CD4-positive, alpha-beta T cell treated with Interleukin-6 for 4 hours (primary cell): ENCODE data around the gene MAN1C1.
"Not testable (repeated sequence)": the region's sequence is repeated elsewhere in the genome, so short reads cannot be mapped to it uniquely, and the experiment has no call there.

Experiments
- DNase-seq: peaks from one replicate; pipeline ENCODE4 v3.0.0-alpha.2; 2020; ENCODE audit warnings: mixed read lengths

The MAN1C1 gene

DNA sequence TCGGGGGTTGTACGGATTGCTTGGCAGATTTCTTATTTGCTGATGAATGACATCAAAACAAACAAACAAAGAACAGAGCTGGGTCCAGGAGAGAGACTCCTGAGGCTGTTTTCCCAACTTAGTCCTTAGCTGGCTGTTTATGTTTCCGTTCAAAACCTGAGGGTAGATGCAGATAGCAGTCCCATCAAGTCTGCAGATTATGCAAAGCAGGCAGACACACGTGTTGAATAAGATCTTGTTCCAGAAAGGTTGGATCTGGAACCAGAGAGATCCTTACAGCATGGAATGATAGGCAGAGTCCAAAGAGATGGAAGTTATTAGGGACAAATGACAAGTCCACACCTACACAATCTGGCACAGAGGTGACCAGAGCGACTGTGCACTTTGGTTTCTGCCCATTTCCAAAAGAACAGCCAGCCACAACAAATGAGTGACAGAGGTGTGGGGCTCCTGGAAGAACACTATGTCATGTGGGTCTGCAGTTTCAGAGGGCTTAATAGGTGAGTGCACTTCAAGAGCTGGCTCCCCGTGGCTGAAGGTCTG is 65.5 kb downstream of the MAN1C1 start:
- DNase-seq = no peak

- DNase-seq = no peak
Measured at GRCh38 chr1:25683177-25683576, 66.6 kb downstream of the MAN1C1 start.

- no peak for DNase-seq
Measured at GRCh38 chr1:25683731-25684130, 67.1 kb downstream of the MAN1C1 start.

- no peak for DNase-seq
Measured at GRCh38 chr1:25684216-25684965, 67.8 kb downstream of the MAN1C1 start.

- DNase-seq = no peak
Measured at GRCh38 chr1:25685211-25685750, 68.7 kb downstream of the MAN1C1 start.

GRCh38 chr1:25685938-25686665 is 69.5 kb downstream of the MAN1C1 start:
- no peak for DNase-seq

DNA sequence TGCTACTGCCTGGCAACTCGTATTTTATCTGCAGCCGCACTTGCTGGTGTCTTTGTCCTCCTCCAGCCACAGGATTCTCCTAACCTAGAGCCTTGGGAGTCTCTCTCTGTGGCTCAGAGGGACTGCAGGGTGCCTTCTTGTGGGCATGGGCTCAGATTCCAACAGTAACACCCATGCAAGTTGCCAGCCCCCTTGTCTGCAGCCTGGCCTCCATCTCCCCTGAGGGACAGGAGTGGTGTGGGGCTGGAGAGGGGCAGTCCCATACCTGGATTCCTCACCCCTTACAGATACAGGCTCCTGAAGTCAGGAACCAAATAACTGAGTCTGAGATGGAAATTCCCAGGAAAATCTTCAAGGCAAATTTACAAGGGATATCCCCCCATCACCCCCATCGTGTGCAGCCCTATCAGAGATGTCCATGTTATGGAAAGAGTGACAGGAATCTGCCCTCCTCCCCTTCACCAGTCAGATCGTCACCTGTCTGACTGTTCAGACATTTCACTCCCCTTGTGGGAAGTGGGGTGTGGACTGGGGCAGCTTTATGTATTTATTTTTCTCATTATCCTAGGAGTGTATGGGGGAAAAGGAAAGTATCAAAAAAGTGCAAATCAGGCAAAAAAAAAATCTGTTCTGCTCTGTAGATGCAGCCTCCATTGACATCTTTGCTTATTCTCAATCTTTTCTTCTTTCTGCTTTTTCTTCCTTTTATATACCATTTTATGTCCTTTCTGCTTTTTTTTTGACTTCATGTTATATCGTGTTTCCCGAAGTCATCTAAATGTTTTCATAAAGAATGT is 70.8 kb downstream of the MAN1C1 start:
- no peak for DNase-seq

- DNase-seq = no peak
Measured at GRCh38 chr1:25688390-25689119, 72.0 kb downstream of the MAN1C1 start.

DNA sequence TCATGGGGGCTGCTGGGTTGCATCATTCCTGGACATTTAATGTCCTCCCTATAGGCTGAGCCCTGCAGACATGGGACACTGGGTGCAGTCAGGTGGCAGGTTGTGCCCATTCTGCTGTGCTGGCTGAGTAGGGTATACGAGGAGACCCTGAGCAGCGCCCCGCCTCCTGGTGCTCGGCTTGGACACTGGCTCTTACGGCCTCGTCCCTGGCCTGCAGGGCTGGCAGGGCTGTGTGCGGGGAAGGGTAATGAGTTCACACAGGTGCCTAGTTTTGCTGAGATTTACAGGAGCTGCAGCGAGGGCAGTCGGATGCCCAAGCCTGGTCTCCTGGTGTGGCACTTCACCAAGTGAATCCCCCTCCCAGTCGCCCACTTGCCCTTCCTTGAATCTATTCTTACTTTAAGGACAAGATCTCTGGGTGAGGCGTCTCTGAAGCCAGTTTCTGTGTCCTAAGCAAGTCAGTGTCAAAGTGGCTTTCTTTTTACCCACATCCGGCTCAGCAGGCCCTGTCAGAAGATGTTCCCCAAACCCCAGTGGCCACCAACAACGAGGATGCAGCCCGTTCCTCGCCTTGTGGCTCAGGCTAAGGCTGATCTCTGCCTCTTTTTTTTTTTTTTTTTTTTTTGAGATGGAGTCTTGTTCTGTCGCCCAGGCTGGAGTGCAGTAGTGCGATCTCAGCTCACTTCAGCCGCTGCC is 73.2 kb downstream of the MAN1C1 start:
- peak; percentile 40 for DNase-seq

DNA sequence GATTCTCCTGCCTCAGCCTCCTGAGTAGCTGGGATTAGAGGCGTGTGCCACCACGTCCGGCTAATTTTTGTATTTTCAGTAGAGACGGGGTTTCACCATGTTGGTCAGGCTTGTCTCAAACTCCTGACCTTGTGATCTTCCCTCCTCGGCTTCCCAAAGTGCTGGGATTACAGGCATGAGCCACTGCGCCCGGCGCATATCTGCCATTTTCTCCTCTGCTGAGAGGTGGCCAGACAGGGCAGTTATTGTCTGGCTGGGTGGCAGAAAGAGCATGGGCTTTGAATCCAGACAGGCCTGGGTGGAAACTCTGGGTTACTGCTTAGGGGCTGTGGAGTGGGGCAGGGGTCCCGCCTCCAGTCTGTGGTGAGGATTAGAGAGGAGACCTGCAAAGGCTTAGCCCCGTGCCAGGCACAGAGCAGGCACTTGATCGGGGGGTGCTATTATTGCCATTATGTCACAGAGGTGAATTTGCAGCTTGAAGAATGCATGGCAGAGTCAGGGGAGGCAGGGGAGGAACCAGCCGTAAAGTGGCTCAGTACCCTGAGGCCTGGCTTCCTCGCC is 73.9 kb downstream of the MAN1C1 start:
- no peak for DNase-seq

DNA sequence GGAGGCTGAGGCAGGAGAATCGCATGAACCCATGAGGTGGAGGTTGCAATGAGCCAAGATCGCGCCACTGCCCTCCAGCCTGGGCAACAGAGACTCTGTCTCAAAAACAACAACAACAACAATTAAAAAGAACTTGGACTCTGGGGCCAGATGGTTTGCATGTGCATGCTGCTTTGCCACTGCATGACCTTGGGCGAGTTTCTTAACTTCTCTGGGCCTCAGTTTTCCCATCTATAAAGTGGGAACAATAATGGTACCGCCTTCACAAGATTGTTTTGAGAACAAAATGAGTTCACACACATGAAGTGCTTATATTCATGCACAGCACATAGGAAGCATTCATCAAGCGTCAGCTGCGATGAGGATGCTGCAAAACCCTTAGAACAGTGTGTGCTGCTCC is 74.6 kb downstream of the MAN1C1 start:
- no peak for DNase-seq

- DNase-seq = peak; percentile 48
Measured at GRCh38 chr1:25692560-25692959, 76.0 kb downstream of the MAN1C1 start.

GRCh38 chr1:25694167-25695007 is 77.8 kb downstream of the MAN1C1 start:
- no peak for DNase-seq

DNA sequence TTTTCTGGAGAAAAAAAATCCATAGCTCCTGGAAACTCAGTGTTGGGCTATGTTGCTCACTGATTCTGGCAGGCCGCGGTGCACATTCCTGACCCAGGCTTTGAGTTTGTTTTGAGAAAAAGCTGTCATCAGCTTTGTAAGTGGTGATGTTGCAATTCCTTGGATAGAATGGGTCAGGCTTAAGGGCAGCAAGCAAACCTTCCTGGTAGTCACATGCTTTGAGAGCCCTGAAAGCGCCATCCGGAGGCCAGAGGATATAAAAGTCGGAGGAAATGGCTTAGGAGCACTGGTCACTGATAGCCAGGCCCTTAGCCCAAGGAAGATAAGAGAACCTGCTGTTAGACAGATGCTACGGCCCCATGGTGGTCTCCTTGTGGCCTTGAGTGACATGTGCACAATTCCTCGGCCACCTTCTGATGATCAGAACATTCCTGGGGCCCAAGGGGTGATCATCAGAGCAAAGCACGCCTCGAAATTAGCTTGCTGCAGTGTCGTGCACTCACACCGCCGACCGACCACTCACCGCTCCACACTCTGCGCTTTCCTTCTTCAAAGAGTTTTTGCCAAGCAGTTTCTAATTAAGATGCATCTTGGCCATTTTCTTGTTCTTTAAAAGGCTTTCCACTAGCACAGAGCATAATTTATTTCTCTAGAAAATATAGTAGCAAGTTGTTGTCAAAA is 78.6 kb downstream of the MAN1C1 start:
- DNase-seq = no peak

- no peak for DNase-seq
Measured at GRCh38 chr1:25695771-25696311, 79.2 kb downstream of the MAN1C1 start.

DNA sequence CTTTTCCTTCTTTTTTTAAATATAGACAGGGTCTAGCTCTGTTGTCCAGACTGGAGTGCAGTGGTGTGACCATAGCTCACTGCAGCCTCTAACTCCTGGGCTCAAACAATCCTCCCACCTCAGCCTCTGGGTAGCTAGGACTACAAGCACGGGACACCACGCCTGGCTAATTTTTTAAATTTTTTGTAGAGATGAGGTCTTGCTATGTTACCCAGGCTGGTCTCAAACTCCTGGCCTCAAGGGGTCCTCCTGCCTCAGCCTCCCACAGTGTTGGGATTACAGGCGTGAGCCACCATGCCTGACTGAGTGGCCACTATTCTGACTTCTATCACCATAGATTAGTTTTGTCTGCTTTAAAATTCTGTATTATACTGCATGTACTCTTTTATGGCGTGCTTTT is 80.1 kb downstream of the MAN1C1 start:
- not testable (repeated sequence) for DNase-seq

DNA sequence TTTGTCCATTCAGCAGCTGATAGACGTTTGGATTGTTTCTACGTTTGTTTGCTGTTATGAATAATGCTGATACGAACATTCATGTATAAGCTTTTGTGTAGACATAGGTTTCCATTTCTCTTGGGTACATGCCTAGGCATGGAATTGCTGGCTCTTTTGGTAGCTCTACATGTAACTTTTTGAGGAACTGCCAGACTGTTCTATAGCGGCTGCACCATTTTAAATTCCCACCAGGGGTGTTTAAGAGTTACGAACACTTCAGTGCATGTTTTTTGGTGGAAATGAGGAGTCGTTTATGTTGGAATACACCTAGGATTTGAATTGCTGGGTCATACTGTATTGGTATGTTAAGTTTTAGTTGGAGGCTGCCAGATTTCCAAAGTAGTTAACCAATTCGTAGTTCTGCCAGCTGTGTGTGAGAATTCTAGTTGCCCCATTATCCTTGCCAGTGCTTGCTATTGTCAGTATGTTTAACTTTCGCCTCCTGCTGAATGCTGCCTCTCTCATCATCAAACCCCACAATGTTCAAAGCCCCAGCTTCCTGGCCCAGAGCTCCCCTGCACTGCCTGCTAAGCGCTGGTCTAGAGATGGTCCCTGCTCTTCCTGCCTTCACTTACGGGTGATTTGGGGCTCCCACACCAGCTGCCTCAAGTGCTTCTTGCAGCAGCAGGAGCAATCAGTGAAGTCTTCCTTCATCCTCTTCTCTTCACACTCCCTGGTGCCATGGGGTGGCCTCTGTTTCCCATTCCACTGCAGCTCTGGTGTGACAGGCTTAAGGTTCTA is 81.0 kb downstream of the MAN1C1 start:
- DNase-seq = peak; percentile 71

DNA sequence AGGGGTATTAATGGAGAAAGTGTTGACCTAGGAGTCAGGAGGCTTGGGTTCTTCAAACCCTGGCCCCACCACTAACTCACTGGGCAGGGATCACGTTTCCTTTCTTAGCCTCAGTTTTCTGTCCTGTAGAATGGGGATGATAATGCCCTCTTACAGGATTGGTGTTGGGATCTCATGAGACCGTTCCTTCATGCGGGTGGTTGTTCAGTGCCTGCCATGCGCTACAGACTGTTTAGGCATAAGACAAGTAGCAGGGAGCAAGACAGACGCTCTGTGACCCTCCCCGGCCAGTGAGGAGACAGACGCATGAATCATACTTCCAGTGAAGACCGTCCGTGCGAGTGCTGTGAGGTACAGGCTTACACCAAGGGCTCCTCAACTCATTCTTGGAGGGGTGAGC is 81.7 kb downstream of the MAN1C1 start:
- DNase-seq = peak; percentile 36

DNA sequence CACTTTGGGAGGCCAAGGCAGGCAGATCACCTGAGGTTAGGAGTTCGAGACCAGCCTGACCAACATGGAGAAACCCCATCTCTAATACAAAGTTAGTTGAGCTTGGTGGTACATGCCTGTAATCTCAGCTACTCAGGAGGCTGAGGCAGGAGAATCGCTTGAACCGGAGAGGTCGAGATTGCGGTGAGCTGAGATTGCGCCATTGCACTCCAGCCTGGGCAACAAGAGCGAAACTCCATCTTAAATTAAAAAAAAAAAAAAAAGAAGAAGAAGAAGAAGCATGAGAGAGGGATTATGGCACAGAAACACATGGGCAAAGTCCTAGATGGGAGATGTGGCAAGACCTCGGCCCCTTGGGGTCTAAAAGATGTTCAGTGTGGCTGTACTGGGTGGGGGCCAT is 82.5 kb downstream of the MAN1C1 start:
- not testable (repeated sequence) for DNase-seq
